GM18505 (cell line): ENCODE measurements around the gene PEA15.

ENCODE experiments used
- ATAC-seq: cut with Tn5 transposase; IDR thresholded peaks from one replicate; pipeline ENCODE4 v1.9.1; 2021; ENCODE audit not compliant: unreplicated experiment
- POLR2A ChIP-seq: IDR thresholded peaks from 4 replicates; pipeline ENCODE4 v1.6.1; 2011; ENCODE audit warnings: borderline replicate concordance; ENCODE audit not compliant: insufficient read depth, insufficient read length; ENCODE audit errors: extremely low read depth

Gene PEA15

DNA sequence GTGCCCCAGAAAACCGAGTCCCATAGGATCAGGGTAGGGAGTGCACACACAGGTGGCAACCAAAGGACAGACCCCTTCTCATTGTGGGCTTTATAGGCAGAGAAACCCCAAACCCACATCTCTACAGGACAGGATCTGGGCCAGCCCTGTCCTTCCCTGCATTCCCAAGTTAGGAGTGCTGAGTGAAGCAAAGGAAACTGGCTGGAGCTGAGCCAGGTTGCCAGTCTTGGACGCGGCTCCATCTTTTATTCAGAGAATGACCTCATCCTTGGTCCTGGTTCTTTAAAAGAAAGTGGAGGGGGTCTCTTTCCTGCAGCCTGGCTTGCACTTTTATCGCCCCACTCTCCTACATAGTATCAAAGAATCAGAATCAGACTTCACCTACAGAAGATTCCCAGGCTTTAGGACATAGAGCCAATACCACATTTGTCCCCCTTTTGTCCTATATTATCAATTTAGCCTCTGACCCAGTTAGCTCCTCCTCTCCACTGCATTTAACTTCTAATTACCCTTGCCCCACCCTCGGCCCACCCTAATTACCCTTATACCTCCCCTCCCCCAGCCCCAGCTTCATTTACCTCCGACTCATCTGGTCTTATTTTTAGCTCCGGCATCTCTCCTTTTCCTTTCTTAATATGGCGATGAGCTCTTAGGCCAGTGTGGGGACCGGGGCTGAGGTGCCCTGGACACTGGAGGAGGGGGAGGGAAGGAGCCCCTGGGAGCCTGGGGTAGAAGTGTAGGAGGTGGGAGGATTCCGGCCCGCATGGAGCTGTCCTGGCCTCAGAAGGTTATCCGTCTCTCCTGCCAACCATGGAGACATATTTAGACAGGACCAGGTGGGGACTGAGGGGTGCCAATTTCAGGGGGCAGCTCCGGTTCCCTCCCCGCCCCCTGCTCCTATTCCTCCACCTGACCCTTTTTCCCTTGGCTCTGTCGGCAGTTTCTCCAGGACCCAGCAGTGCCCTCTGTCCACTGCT, 15.2 kb upstream of the PEA15 start, which contains the start of gene CASQ1:
TSS of gene CASQ1 (plus strand) at position 927 of the 977 bp plus-strand sequence. CDS start 177 bp downstream, outside the sequence.
- no peak for ATAC-seq

GRCh38 chr1:160191756-160192155, 13.4 kb upstream of the PEA15 start:
- ATAC-seq: no peak
- no peak for TF ChIP-seq POLR2A

More for the DNA sequence above, 15.2 kb upstream of the PEA15 start, which contains the start of gene CASQ1:
- TF ChIP-seq POLR2A: no peak

DNA sequence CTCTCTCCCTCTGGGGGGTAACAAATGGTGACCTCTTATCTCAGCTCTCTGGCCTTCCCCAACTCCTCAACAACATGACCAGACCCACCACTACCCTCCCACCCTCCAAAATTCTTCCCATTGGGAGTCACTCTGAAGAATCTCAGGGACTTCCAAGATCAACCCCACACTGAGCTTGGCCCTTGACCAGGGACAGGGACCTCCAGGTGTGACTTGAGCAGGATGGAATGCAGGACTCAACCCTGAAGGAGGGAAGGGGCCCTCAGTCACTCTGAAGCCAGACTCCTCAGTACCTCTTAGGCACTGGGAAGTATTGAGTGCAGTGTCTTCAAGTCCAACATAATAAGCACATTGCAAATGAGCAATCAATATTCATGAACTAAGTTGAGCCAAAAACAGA, 12.9 kb upstream of the PEA15 start:
- no peak for TF ChIP-seq POLR2A
- ATAC-seq: no peak

DNA sequence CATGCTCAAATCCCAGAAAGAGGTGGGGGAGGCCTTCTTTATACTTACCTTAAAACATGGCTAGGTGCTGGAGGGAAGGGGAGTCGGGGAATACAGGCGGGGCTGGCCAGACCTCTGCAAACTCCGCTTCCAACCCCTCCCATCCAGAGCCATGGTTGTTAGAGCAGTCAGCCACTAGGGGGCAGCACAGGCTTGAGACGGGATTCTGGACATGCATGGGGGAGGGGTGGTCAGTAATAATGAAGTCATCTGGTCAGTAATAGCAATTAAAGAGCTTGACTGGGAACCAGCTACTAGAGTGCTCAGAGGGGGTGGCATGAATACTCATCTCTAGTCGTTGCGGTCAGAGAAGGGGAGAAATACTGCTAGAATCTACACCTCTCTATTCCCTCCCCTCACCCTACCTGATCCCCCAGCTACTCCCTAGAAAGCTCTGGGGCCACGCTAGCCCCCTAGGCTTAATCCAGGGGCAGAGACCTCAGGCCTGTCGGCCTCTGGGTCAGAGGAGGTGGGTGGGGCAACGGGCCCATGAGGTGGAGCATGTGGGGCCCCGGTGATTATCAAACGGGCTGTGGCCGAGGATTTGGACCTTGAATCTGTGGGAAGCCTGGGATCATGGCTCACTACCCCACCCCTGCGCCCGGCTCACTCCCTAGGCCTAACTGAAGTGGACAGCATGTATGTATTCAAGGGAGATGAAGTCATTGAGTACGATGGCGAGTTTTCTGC, 11.9 kb upstream of the PEA15 start:
- TF ChIP-seq POLR2A: no peak
- peak; percentile 63 for ATAC-seq

DNA sequence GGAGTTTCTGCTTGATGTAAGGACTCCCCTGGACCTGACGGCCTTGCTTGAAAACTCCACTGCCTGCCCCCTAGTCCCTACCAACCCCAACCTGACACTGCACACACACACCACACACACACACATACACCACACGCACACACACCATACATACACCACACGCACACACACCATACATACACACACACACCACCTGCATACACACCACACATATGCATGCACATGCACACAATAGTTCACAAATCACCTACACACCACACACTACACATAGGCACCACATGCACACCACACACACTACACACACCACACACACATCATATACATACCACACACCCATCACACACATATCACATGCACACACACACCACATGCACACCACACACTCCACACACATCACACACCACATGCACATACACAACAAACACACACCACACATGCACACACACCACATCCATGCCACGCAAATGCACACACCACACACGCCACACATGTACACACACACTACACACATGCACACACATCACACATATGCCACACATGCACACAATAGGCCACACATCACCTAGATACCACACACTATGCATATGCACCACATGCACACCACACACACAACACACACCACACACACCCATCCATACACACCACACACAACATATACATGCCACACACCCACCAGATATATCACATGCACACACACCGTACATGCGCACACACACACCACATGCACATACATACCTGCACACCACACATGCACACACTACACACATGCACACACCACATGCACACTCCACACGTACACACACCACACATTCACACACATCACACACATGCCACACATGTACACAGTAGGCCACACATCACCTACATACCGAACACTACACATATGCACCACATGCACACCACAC, 11.1 kb upstream of the PEA15 start:
- no peak for TF ChIP-seq POLR2A
- ATAC-seq: no peak

- no peak for TF ChIP-seq POLR2A
- no peak for ATAC-seq
Measured at GRCh38 chr1:160194737-160195059, 10.5 kb upstream of the PEA15 start.

GRCh38 chr1:160196143-160196542, 9.0 kb upstream of the PEA15 start:
- TF ChIP-seq POLR2A: no peak
- no peak for ATAC-seq

DNA sequence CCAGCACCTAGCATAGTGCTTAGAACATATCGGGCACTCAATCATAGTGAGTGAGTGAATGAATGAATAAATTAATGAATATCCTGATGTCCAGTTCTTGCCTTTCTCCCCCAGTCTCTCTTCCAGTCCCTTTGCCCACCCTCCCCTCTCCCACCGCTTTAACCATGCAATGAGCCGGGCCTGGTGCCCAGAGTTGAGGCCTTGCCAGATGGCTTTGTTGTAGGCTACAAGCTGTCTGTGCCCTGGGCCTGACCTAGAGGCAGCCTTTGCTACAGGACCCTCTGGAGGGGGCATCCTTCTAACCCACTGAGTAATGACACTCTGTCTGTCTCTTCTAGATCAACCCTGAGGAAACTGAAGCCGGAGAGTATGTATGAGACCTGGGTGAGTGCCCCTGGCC, 8.0 kb upstream of the PEA15 start:
- no peak for TF ChIP-seq POLR2A
- ATAC-seq: no peak

- ATAC-seq: no peak
- no peak for TF ChIP-seq POLR2A
Measured at GRCh38 chr1:160200786-160201185, 4.4 kb upstream of the PEA15 start.

DNA sequence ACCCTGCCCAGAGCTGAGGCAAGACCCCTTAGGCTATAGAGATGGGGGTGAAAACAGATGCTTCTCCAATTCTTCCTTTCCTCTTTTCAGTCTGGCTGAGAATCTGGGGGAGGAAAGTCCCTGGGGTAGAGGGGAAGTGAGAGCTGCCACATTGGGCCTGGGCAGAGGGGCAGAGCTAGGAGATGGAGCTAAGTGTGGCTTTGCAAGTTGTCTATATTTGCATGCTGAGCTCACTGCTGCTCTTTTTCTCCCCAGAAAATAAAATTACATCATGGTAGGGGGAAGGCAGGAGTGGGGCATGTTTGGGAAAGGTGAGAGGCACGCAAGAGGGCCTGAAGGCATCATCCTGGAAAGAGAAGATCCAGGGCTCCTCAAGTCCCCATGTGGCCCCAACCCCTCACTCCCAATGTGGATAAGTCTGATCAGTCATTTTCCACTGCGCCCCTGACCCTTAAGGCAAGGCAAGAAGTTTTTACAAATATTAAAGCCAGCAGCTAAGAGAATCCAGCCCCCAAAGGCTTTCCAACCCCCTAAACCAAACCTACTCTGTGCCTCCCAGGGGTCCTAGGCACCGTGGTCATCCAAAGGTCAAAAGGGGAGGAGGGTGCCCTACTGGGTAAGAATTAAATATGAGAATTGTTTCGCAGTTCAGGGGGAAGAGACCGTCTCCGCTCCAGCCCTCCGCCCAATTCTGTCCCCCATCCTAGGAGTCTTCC, 500 bp upstream of the PEA15 start:
- TF ChIP-seq POLR2A: peak; percentile 31
- peak; percentile 5 for ATAC-seq

DNA sequence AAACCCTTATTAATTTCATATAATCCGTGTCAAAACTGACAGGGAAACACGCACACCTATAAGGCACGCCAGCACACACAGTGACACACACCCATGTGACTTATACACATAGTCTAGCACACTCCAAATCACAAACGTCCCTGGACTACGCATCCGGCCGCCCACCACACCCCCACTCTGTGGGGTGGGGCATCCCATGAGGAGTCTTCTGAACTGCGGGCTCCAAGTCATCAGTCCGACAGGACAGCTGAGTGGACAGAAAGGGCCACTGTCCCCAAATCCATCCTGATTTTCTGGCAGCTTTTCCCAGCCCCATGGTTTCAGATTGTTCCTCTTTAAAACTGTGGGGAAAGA, 829 bp downstream of the PEA15 start:
- no peak for TF ChIP-seq POLR2A
- ATAC-seq: no peak

DNA sequence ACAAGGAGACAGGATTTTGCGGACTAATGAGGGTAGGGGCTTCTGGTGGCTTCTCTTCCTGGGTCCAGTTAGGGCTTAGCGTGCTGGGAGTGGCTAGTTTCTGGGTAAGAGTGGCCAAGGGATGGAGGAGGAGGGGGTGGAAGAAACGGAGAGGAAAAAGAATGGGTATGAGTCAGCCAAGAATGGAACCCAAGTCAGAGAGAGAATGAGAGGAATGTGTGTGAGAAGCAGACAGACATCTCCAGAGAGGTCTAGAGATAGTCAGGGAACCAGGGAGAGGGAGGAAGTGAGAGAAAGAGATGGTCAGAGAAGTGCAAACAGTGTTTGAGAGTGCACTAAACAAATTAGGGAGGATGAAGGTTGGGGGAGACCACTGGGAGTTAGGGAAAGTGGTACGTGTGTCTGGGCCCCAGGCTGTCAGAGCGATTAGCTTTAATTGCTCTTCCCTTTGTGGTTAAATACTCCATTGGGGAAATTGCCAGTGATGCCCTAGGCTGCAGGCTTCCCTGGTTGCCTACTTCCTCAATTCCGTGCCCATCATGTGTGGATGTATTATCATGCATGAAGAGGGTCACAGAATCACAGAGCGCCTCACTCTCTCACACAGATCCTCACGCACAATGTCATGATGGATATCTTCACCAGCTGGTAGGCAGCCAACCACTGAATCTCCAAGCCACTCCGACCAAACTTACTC, 1.4 kb downstream of the PEA15 start:
- ATAC-seq: no peak

GRCh38 chr1:160207118-160207650, 2.0 kb downstream of the PEA15 start:
- no peak for ATAC-seq
- TF ChIP-seq POLR2A: no peak

More for the DNA sequence above, 1.4 kb downstream of the PEA15 start:
- TF ChIP-seq POLR2A: no peak
